SK-N-MC (cell line): ENCODE data around the gene SLC9A4.

Experiments
- EZH2 ChIP-seq: fragments of 200-600 bp; sonication (generic); IDR thresholded peaks from one replicate; pipeline ENCODE4 v1.6.1; 2017; ENCODE audit warnings: antibody characterized with exemption
- POLR2AphosphoS5 ChIP-seq: IDR thresholded peaks from 2 replicates; pipeline ENCODE4 v1.6.1; 2012; ENCODE audit warnings: mild to moderate bottlenecking, low read depth, low read length, borderline replicate concordance

DNA sequence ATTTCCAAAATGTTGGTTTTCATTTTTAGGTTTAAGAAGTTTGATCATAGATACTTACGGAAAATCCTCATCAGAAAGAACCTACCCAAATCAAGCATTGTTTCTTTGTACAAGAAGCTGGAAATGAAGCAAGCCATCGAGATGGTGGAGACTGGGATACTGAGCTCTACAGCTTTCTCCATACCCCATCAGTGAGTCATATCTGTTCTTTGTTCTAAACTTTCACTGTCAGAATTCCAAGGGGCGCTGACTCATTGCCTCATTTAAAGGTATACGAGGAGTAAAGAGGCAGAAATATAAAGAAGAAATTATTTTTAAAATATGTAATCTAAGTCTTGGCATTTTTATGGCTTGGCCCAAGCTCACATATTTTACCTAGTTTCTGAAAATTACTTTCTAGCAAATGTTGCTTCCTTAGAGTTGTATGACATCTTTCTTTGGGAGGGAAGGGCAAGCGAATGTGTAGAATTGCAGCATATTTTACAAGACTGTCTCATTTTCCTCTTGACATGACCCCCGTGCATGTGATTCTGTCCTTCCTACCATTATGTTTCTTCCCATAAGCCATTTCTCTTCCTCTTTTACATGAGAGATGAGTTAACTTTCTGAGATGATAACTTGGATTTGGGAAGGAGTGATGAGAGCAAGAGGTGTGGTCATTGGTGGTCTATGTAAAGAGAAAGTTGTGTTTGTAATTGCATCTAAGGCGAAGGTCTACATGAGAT, 41.2 kb downstream of the SLC9A4 start:
- no peak for TF ChIP-seq EZH2
- no peak for TF ChIP-seq POLR2AphosphoS5
